Smooth muscle cell (in vitro differentiated cells): ENCODE results near the gene GATA6. TPM values are rescaled to one million over a fixed set of nuclear protein-coding genes. Genes with fewer than 3 reads are reported as not detected.

Source experiments
- DNase-seq: peaks from one replicate; lab custom pipeline; 2025; ENCODE audit not compliant: unreplicated experiment; lab: John Stamatoyannopoulos, UW
- H2AFZ ChIP-seq: fragments of 200-600 bp; sonication (generic); 2 replicates; pipeline ENCODE4 v1.6.0; 2016; ENCODE audit warnings: antibody characterized with exemption, low read depth, mild to moderate bottlenecking
- H3F3A ChIP-seq: fragments of 200-600 bp; sonication (generic); 2 replicates; pipeline ENCODE4 v1.6.0; 2017; ENCODE audit warnings: antibody characterized with exemption, low read depth
- H3K27ac ChIP-seq: fragments of 200-600 bp; sonication (generic); 2 replicates; pipeline ENCODE4 v1.5.1; 2016; ENCODE audit warnings: low read depth, mild to moderate bottlenecking
- H3K27me3 ChIP-seq: fragments of 200-600 bp; sonication (generic); 2 replicates; pipeline ENCODE4 v1.6.1; 2016; ENCODE audit warnings: low read depth, mild to moderate bottlenecking
- H3K36me3 ChIP-seq: fragments of 200-600 bp; sonication (generic); 2 replicates; pipeline ENCODE4 v1.5.1; 2016; ENCODE audit warnings: low read depth
- H3K4me1 ChIP-seq: fragments of 200-600 bp; sonication (generic); 2 replicates; pipeline ENCODE4 v1.5.1; 2016; ENCODE audit warnings: low read depth
- H3K4me2 ChIP-seq: fragments of 200-600 bp; sonication (generic); 2 replicates; pipeline ENCODE4 v1.6.0; 2016; ENCODE audit warnings: mild to moderate bottlenecking
- H3K4me3 ChIP-seq: fragments of 200-600 bp; sonication (generic); 2 replicates; pipeline ENCODE4 v1.5.1; 2016; ENCODE audit warnings: mild to moderate bottlenecking
- H3K79me2 ChIP-seq: fragments of 200-600 bp; sonication (generic); 2 replicates; pipeline ENCODE4 v1.6.0; 2016; ENCODE audit warnings: low read depth, mild to moderate bottlenecking
- H3K9ac ChIP-seq: fragments of 200-600 bp; sonication (generic); 2 replicates; pipeline ENCODE4 v1.6.0; 2016; ENCODE audit warnings: low read depth
- H3K9me3 ChIP-seq: fragments of 200-600 bp; sonication (generic); replicated peaks from 2 replicates; pipeline ENCODE4 v1.5.1; 2016; ENCODE audit warnings: low read depth
- H4K20me1 ChIP-seq: fragments of 200-600 bp; sonication (generic); 2 replicates; pipeline ENCODE4 v1.6.0; 2016; ENCODE audit warnings: low read depth
- WGBS: methylation state at CpG from one replicate; pipeline ENCODE4 v1.1.7; 2016; ENCODE audit warnings: low lambda C conversion rate; 5-methylcytosine and 5-hydroxymethylcytosine counted together
- polyA plus RNA-seq: library from polyadenylated mRNA; unstranded; fragments of >200 nt; fragmentation: Nextera tagmentation; extraction: Ambion mirVana; gene quantifications from 2 replicates; pipeline ENCODE4 v1.2.1, GENCODE V29; 2016
- total RNA-seq: library from RNA; depleted of rRNA; stranded (reverse); fragments of >200 nt; gene quantifications from 2 replicates; pipeline ENCODE4 v1.2.3, GENCODE V29; 2014
- TF ChIP-seq, protein P1 (sequence below): fragments of 200-600 bp; sonication (generic); IDR thresholded peaks from 2 replicates; pipeline ENCODE4 v1.5.1; 2017; ENCODE audit warnings: borderline replicate concordance, mild to moderate bottlenecking, antibody characterized with exemption; ENCODE audit not compliant: insufficient read depth, poor library complexity, severe bottlenecking

Gene GATA6
- total and polyA plus RNA-seq, 2 experiments from 2014 or later: 48.5 to 49.9 TPM

DNA sequence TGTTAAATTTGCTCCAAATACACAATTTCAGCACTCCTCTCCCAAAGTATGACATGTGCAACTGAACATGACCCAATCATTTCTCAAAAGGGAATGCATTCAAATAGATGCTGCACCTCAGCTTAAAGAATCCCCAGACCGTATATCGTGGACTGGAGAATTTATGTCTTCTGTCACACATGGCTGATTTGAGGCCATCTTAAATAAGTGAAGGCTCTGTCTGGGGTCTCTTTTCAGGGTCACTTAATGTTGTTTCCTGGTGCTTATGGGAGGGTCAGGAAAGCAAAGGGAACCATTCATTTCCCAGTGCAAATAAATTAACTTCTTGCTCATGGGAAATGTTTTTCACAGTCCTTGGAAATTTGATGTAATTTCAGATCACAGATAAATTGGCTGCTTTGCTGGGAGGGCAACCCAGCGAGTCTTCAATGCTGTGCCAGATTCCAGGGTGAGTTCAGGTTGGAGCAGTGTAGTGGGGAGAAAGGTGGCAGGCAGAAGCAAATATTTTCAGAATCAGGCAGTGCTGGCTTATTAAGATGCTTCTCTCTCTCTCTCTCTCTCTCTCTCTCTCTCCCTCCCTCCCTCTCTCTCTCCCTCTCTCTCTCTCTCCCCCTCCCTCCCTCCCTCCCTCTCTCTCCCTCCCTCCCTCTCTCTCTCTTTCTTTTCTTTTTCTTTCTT, 34.3 kb downstream of the GATA6 start:
- TF ChIP-seq, protein P1, sequence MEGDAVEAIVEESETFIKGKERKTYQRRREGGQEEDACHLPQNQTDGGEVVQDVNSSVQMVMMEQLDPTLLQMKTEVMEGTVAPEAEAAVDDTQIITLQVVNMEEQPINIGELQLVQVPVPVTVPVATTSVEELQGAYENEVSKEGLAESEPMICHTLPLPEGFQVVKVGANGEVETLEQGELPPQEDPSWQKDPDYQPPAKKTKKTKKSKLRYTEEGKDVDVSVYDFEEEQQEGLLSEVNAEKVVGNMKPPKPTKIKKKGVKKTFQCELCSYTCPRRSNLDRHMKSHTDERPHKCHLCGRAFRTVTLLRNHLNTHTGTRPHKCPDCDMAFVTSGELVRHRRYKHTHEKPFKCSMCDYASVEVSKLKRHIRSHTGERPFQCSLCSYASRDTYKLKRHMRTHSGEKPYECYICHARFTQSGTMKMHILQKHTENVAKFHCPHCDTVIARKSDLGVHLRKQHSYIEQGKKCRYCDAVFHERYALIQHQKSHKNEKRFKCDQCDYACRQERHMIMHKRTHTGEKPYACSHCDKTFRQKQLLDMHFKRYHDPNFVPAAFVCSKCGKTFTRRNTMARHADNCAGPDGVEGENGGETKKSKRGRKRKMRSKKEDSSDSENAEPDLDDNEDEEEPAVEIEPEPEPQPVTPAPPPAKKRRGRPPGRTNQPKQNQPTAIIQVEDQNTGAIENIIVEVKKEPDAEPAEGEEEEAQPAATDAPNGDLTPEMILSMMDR: no peak
- Histone ChIP-seq H3K4me3 (no peak overlapping the region), H3K27ac (no peak overlapping the region), H3K4me2 (no peak overlapping the region), H3K36me3 (peaks cover 12% of the 10 kb centered on the region), H4K20me1 (peaks cover 68% of the 10 kb centered on the region), H3K9ac (no peak overlapping the region), H3F3A (peaks cover 25% of the 10 kb centered on the region), H2AFZ (no peak overlapping the region), H3K4me1 (no peaks in the 10 kb centered on the region), H3K9me3 (no peaks in the 10 kb centered on the region), H3K79me2 (peaks cover 47% of the 10 kb centered on the region), H3K27me3 (no peaks in the 10 kb centered on the region)
- DNase-seq: no peak
- 76% methylated on average over 3 of the region's 3 CpGs for WGBS

DNA sequence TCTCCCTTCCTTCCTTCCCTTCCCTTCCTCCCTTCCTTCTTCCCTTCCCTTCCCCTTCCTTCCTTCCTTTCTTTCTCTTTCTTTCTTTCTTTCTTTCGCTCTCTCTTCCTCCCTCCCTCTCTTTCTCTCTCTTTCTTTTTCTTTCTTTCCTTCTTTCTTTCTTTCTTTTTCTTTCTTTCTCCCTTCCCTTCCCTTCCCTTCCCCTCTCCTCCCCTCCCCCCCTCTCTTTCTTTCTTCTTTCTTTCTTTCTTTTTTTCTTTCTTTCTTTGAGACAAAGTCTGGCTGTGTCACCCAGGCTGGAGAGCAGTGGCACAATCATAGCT, 34.8 kb downstream of the GATA6 start:
- Histone ChIP-seq H4K20me1 (peaks cover 63% of the 10 kb centered on the region), H3K36me3 (peaks cover 12% of the 10 kb centered on the region), H3K4me3 (no peak overlapping the region), H3K4me2 (no peak overlapping the region), H3K27me3 (no peaks in the 10 kb centered on the region), H3F3A (peaks cover 24% of the 10 kb centered on the region), H3K9ac (no peak overlapping the region), H2AFZ (no peak overlapping the region), H3K79me2 (peaks cover 43% of the 10 kb centered on the region), H3K9me3 (no peaks in the 10 kb centered on the region), H3K27ac (no peak overlapping the region), H3K4me1 (no peaks in the 10 kb centered on the region)
- TF ChIP-seq, protein P1: no peak
- 100% methylated on average over 1 of the region's 1 CpG for WGBS
- DNase-seq: no peak

DNA sequence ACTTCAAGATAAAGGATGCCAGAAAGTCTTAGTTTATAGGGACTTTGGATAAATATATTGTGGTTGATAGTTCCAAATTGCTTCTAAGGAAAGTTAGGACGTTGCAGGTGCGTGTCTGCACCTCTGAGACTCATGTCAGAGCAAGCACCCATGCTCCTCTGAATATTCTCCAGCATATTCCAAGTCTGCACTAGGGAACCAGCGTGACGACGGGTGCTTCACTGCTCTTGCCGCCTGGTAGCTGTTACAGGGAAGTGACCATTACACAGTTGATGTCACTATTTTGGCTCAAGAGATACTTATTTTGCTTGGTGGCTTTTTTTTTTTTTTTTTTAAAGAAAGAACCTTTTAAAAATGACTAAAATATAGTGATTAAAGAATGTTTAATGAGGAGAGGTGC, 35.6 kb downstream of the GATA6 start:
- WGBS: 89% methylated on average over 6 of the region's 6 CpGs
- no peak for DNase-seq
- Histone ChIP-seq H4K20me1 (peaks cover 54% of the 10 kb centered on the region), H3K9me3 (no peaks in the 10 kb centered on the region), H3K27me3 (no peaks in the 10 kb centered on the region), H2AFZ (no peak overlapping the region), H3K79me2 (peaks cover 36% of the 10 kb centered on the region), H3K9ac (no peak overlapping the region), H3K4me3 (no peak overlapping the region), H3K36me3 (peaks cover 12% of the 10 kb centered on the region), H3F3A (peaks cover 24% of the 10 kb centered on the region), H3K4me1 (no peaks in the 10 kb centered on the region), H3K27ac (no peak overlapping the region), H3K4me2 (no peak overlapping the region)
- TF ChIP-seq, protein P1: no peak
